ENCODE results near the gene C20orf141.

DNA sequence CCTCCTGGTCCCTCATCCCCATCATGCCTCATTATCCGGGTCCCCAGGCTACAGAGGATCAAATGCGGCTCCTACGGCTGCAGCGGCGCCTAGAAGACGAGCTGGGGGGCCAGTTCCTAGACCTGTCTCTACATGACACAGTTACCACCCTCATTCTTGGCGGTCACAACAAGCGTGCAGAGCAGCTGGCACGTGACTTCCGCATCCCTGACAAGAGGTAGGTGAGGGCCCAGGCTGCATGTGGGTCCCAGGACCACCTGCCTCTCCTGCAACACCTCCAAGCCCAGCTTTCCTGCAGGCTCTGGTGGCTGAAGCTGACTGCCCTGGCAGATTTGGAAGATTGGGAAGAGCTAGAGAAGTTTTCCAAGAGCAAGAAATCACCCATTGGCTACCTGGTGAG lies 50.3 kb downstream of the C20orf141 start:
- TF ChIP-seq, protein P1, sequence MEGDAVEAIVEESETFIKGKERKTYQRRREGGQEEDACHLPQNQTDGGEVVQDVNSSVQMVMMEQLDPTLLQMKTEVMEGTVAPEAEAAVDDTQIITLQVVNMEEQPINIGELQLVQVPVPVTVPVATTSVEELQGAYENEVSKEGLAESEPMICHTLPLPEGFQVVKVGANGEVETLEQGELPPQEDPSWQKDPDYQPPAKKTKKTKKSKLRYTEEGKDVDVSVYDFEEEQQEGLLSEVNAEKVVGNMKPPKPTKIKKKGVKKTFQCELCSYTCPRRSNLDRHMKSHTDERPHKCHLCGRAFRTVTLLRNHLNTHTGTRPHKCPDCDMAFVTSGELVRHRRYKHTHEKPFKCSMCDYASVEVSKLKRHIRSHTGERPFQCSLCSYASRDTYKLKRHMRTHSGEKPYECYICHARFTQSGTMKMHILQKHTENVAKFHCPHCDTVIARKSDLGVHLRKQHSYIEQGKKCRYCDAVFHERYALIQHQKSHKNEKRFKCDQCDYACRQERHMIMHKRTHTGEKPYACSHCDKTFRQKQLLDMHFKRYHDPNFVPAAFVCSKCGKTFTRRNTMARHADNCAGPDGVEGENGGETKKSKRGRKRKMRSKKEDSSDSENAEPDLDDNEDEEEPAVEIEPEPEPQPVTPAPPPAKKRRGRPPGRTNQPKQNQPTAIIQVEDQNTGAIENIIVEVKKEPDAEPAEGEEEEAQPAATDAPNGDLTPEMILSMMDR (IDR thresholded peaks at IDR 0.05): no peak
- TF ChIP-seq EP300 (IDR thresholded peaks at IDR 0.05): no peak
- no peak for TF ChIP-seq POLR2A (IDR thresholded peaks at IDR 0.05)
